CD4-positive, alpha-beta T cell treated with Interleukin-4 for 1 hour (primary cell): ENCODE results near the gene DES.

Experiments
- DNase-seq, 2 donors: peaks; one replicate each; pipeline ENCODE4 v3.0.0-alpha.2; 2020 to 2022

The DES gene

GRCh38 chr2:219421323-219421722 lies 3.1 kb downstream of the DES start:
- DNase-seq: no peak

DNA sequence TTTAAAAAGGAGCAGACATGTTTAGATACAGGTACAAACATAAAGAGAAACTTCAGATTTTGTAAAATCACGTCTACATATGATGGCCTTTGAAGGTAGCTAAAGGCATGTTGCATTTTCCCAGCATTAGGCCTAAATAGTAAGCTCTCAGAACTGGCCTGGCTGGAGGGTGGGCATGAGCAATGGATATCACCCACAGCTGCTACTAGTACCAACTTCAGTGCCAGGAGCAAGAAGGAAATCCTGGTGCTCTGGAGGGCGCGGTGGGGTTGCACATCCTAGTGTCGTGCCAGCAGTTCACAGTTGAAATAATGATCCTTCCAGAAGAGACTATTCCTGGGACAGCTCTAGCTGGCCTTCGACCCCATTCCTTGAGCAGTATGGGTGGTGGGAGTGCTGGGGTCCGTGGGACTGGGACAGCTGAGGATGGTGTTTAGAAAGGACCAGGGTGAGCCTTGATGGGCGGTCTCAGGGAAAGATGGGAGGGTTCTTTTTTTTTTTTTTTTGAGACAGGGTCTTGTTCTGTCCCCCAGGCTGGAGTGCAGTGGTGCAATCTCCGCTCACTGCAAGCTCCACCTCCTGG lies 4.9 kb downstream of the DES start:
- DNase-seq: no peak

DNA sequence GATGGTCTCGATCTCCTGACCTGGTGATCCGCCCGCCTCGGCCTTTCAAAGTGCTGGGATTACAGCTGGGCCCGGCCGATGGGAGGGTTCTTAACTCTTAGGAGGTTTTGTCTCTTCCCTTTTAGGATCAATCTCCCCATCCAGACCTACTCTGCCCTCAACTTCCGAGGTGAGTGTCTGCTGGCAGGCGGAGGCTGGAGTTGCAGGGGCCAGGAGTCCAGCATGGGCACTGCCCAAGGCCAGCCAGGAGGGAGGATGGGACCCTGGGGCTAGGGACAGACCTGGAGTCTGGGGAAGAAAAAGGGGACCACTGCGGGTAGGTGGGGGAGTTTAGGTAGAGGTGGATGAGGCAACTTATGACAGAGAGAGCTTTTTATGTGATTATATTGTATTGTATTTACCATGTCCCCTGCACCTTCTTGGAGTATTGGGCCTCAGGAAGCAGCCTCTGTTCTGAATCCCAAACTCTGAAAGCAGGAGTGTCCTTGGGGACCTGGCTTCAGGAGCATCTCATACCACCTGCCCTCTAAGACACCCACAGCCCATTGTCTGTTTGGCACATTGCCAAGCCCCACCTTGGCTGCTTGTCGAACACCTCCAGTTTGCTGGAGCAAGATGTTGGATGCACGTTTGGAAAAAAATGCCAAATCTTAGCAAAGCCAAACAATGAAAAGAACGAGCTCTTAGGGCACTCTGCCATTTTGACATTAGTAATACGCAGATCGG lies 5.6 kb downstream of the DES start:
- DNase-seq: no peak

DNA sequence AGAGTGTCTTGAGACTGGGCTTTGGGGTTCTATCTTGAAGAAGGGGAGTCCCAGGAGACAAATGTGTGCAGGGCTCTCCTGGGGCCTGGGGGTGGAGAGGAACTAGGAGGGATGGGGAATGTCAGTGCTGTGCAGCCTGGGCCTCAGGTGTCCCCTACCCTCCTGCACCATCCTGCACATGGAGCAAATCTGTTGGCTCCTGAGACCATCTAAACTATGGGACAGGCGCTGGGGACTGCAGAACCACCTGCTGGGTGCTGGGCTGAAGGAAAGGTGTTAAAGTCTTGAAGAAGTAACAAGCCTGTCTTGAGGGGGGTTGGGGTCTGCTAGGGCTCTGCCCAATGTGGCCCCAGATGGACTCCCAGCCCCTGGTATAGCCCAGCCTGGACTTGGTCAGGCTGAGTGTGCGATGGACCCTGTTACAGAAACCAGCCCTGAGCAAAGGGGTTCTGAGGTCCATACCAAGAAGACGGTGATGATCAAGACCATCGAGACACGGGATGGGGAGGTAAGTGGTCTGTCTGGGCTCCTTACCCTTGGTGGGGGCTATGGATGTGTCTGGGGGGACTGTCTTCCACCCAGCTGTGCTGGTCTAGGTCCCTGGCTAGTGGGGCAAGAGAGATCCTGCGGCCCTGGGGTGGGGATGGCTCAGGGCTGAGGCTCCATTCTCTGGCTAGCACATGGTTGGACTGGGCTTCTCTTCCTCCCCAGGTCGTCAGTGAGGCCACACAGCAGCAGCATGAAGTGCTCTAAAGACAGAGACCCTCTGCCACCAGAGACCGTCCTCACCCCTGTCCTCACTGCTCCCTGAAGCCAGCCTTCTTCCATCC lies 7.3 kb downstream of the DES start:
- DNase-seq: no peak

DNA sequence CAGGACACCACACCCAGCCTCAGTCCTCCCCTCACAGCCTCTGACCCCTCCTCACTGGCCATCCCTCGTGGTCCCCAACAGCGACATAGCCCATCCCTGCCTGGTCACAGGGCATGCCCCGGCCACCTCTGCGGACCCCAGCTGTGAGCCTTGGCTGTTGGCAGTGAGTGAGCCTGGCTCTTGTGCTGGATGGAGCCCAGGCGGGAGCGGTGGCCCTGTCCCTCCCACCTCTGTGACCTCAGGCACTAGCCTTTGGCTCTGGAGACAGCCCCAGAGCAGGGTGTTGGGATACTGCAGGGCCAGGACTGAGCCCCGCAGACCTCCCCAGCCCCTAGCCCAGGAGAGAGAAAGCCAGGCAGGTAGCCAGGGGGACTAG lies 7.9 kb downstream of the DES start:
- no peak for DNase-seq

DNA sequence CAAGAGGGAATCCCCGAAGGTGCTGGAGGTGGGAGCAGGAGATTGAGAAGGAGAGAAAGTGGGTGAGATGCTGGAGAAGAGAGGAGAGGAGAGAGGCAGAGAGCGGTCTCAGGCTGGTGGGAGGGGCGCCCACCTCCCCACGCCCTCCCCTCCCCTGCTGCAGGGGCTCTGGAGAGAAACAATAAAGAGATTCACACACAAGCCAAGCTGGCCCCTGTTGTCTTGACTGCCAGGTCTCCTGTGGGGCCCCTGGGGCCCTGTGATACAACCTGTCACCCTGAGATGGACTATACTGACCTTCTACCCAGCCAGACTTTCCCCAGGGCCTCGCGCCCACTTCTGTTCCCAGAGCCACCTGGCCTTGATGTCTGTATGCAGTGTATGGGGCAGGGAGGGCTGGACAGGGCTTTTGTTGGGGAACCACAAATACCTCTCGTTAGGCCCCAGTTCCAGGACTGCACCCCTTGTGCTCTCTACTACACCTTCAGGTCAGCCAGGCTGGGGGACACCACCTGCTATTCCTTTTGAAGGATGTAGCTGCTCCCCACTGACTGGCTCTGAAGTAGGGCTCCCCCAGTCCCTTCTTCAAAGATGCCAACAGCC lies 8.5 kb downstream of the DES start:
- no peak for DNase-seq

DNA sequence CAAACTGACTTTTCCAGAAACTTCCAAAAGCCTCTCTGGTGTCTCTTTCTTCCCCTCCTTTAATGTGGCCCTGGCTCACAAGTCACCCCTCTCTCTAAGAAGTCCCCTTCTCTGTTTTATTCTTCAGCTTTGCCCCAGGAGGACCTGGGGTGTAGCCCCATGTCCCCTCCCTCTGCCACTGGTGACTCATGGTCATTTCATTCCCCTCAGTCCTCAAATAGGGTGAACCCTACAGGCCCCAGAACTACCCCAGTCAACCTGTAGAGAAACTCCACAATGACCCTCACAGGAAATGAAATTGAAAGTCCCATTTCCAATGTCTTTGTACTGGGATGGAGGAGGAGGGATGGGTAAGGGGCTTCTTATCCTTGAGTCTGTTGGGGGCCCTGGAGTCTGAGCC lies 10.3 kb downstream of the DES start:
- no peak for DNase-seq

DNA sequence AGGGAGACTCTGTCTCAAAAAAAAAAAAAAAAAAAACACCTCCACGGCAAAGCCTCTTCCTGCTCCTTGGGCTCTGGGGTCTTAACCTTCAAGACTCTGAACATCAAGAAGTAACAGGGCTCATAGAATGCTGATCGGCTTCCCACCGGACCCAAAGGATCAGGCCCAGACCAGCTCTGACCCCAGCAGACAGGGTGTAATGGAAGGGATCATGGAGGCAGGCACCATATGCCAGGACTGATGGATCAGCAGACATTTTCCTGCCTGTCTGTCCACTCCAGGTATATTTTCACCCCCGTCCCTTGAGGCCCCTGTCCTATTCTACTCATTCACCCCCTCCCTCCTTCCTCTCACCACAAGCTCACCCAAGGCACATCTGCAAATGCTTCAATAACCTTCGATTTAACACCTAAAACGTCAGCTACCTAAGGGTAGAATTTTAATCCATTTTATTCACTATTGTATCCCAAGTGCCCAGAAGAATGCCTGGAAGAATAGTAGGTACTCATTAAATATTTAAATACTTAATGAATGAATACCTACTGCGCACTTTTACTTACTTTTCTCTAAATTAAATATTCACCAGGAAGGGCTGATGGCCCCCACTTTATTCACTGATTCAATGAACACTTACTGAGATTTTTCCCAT lies 11.9 kb downstream of the DES start:
- no peak for DNase-seq

- DNase-seq: no peak
Observed at GRCh38 chr2:219430633-219431615, 12.7 kb downstream of the DES start.

- no peak for DNase-seq
Observed at GRCh38 chr2:219433666-219434467, 15.7 kb downstream of the DES start.

GRCh38 chr2:219434468-219434717 lies 16.2 kb downstream of the DES start:
- no peak for DNase-seq

DNA sequence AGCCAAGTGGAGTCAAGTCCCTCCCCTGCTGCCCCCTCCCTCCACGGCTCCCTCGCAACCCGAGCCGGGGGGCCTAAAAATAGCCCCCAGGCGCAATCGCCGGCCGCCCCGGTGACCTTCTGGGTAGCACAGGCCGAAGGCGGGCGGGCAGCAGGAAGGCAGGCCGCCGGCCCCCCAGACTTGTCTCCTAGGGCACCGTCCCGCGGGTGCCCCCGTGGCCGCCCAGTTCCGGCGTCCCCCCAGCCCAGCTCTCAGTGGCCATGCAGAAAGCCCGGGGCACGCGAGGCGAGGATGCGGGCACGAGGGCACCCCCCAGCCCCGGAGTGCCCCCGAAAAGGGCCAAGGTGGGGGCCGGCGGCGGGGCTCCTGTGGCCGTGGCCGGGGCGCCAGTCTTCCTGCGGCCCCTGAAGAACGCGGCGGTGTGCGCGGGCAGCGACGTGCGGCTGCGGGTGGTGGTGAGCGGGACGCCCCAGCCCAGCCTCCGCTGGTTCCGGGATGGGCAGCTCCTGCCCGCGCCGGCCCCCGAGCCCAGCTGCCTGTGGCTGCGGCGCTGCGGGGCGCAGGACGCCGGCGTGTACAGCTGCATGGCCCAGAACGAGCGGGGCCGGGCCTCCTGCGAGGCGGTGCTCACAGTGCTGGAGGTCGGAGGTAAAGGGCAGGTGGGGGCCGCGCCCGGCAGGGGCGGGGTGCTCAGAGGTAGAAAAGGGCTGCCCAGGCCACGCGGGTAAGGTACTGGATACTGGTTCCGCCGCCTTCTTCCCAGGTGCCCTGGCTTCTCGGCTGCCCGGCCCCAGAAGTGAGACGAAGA lies 16.7 kb downstream of the DES start, which contains the start of gene SPEG:
TSS of gene SPEG (plus strand) at position 126 of the 808 bp plus-strand sequence. CDS start at position 261, 135 bp downstream.
- DNase-seq: no peak

DNA sequence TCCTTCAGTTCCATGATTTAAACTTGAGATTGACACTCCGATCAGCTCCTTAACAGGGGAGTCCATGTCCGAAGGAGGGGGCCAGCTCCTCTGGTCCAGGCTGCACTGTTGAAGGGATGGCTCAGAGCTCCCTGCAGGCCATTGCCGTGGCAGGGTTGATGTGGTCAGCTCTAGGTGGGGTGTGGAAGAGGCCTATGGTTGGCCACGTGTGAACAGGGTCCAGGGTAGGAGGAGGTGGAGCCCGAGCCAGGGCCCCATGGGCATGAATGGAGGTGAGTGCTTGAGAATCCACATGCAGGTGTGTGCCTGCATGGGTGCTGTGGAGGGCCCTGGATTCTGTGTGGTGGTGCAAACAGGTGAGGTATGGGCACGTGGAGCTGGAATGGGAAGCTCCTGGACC lies 17.5 kb downstream of the DES start:
- DNase-seq: no peak

DNA sequence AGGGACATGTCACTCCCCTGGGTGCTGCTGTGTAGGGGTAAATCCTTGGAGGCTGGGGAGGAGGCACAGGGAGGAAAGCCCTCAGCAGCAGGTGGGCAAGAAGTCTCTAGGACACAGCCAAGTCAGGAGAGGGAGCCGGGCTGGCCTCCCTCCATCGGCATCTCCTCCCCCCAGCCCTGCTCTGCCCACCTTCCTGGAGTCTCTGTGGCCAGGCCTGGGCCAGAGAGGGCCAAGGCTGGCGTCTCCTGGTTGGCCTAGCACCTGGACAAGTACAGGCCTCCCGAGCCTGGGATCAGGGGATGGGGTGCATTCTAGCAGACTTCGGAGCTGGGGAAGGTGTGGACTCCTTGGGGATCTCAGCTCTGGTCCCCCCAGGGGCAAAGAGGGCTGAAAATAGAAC lies 18.3 kb downstream of the DES start:
- DNase-seq: no peak

GRCh38 chr2:219437141-219437540 lies 19.0 kb downstream of the DES start:
- DNase-seq: no peak

- no peak for DNase-seq
Observed at GRCh38 chr2:219437690-219438206, 19.6 kb downstream of the DES start.

DNA sequence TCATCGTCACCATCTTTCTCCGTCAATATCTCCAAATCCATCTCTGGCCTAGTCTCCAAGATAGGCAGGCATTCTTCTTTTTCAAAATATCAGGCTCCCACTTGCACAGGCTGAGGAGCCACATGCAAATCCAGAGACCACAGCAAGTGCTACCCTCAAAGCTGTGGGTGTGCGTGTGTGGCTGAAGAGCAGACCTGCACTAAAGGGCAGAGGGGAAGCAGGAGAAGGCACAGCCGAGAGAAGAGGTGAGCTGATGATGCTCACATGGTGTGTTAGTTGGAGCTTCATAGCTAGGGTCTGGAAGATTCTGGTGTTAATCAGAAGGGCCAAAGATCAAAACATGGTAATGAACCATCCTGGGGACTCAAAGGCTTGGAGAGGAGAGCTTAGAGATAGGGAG lies 20.3 kb downstream of the DES start:
- no peak for DNase-seq

DNA sequence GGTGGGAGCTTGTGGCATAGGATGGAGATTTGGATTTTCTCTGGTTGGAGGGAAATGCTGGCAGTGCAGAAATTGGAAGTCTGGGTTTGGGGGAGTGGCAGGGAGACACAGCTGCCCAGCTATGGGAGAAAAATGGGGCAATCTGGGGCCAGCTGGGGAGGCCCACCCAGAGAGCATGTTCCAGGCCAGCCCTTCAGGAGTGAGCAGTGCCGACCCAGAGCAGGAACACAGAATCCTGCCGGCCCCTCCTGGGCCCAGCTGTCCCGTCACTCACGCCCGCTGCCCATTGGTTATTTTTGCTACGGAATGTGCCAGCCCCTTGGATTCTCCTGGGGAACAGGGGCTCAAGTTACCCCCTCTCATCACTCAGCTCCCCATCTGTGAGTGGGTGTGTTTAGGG lies 21.3 kb downstream of the DES start:
- no peak for DNase-seq

DNA sequence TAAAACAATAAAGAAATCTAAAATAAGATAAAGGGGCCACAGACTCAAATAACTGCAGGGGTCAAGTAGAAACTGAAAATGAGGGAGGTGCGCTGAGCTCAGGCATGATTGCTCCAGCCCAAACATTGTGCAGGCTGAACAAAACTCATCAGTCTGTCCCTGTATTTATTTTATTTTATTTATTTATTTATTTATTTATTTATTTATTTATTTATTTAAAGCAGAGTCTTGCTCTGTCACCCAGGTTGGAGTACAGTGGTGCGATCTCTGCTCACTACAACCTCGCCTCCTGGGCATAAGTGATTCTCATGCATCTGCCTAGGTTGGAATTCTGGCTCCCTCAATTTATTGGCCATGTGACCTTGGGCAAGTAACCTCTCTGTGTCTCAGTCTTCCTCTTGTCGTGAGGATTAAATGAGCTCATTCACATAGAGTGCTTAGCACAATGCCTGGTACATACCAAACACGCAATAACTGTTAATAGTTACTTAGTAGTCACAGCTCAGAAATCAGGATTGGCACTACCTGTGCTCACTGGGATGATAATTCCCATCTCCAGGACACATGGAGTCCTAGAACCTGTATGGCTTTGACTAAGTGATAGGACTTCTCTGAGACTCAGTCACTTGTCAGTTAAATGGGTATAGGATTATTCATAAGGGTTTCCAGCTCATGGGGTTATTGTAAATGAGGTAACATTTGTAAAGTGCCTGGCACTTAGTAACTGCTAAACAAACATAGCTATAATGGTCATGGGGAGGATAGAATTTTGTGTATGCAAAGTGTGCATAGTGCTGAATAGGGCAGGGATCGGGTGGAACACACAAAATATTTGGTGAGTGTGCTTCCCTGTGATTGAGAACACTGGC lies 22.4 kb downstream of the DES start:
- no peak for DNase-seq
